ENCODE measurements around the gene HOXC11.

The HOXC11 gene

GRCh38 chr12:53972722-53973235 is at the start of gene HOXC11:
Gene HOXC11 (plus strand): TSS chr12:53973126. CDS start chr12:53973242, 116 bp downstream.
- DNase-seq (ENCODE audit: low read depth), result no peak

GRCh38 chr12:53924521-53925405 is 48.2 kb upstream of the HOXC11 start:
- DNase-seq (ENCODE audit: low read depth), result no peak

- no peak for DNase-seq (ENCODE audit: low read depth)
Measured at GRCh38 chr12:53927220-53928029, 45.5 kb upstream of the HOXC11 start.

- DNase-seq (ENCODE audit: low read depth), result no peak
Measured at GRCh38 chr12:53928054-53928835, 44.7 kb upstream of the HOXC11 start.

GRCh38 chr12:53929527-53929926 is 43.4 kb upstream of the HOXC11 start:
- no peak for DNase-seq (ENCODE audit: low read depth)

GRCh38 chr12:53930591-53931255 is 42.2 kb upstream of the HOXC11 start:
- no peak for DNase-seq (ENCODE audit: low read depth)

GRCh38 chr12:53931844-53932581 is 40.9 kb upstream of the HOXC11 start:
- no peak for DNase-seq (ENCODE audit: low read depth)

- no peak for DNase-seq (ENCODE audit: low read depth)
Measured at GRCh38 chr12:53932915-53933314, 40.0 kb upstream of the HOXC11 start.

GRCh38 chr12:53935383-53936341 is 37.3 kb upstream of the HOXC11 start:
- DNase-seq (ENCODE audit: low read depth), result no peak

- DNase-seq (ENCODE audit: low read depth), result no peak
Measured at GRCh38 chr12:53937099-53937498, 35.8 kb upstream of the HOXC11 start.

GRCh38 chr12:53937596-53938325 is 35.2 kb upstream of the HOXC11 start:
- no peak for DNase-seq (ENCODE audit: low read depth)

- no peak for DNase-seq (ENCODE audit: low read depth)
Measured at GRCh38 chr12:53938326-53939140, 34.4 kb upstream of the HOXC11 start, which contains the start of gene HOXC13. Gene HOXC13 (plus strand): TSS chr12:53938831. CDS start chr12:53938907, 76 bp downstream.

- DNase-seq (ENCODE audit: low read depth), result no peak
Measured at GRCh38 chr12:53939141-53940108, 33.5 kb upstream of the HOXC11 start.

GRCh38 chr12:53940443-53941014 is 32.4 kb upstream of the HOXC11 start:
- DNase-seq (ENCODE audit: low read depth), result no peak

- no peak for DNase-seq (ENCODE audit: low read depth)
Measured at GRCh38 chr12:53941187-53941586, 31.7 kb upstream of the HOXC11 start.

- no peak for DNase-seq (ENCODE audit: low read depth)
Measured at GRCh38 chr12:53941750-53942149, 31.2 kb upstream of the HOXC11 start.
